H1 (cell line): ENCODE results near the gene TSPEAR. TPM values are rescaled to one million over a fixed set of nuclear protein-coding genes. Genes with fewer than 3 reads are reported as not detected.
A peak's percentile ranks its signal among the peaks of the same experiment; 100 is the strongest.
"Not testable (repeated sequence)": the region's sequence is repeated elsewhere in the genome, so short reads cannot be mapped to it uniquely, and the experiment has no call there.

Experiments used
- CTCF ChIA-PET: fragments of 300-600 bp; sonication (Branson Sonifier 250); formaldehyde crosslinking; loops from one replicate; lab custom pipeline; 2021; ENCODE audit not compliant: partially characterized antibody; lab: Charles Lee
- POLR2A ChIA-PET: fragments of 300-600 bp; sonication (Branson Sonifier 250); formaldehyde crosslinking; loops from one replicate; lab custom pipeline; 2021; ENCODE audit warnings: inconsistent platforms; ENCODE audit not compliant: partially characterized antibody; lab: Charles Lee
- DNase-seq, 2 experiments: peaks; one replicate each; pipeline versions ENCODE4 v3.0.0 to v3.0.0-alpha.2; 2010 to 2022; ENCODE audit warnings: low spot score in 2 of 2, low read depth in 1 of 2, mixed read lengths in 1 of 2
- FAIRE-seq: peaks from 2 replicates; lab custom pipeline; 2011; peaks lifted over from hg19 to GRCh38; lab: Jason Lieb, UNC
- H2AFZ ChIP-seq: 2 replicates; pipeline ENCODE4 v1.8.1; 2012; ENCODE audit warnings: low read length, inconsistent platforms
- H2AK5ac ChIP-seq: 2 replicates; pipeline ENCODE4 v1.6.1; 2013; ENCODE audit warnings: low read depth, low read length
- H2BK120ac ChIP-seq: replicated peaks from 2 replicates; pipeline ENCODE3; 2013; ENCODE audit warnings: low read depth, low read length, inconsistent platforms
- H2BK12ac ChIP-seq: 2 replicates; pipeline ENCODE4 v1.6.1; 2013; ENCODE audit warnings: low read depth, low read length
- H2BK15ac ChIP-seq: 2 replicates; pipeline ENCODE4 v1.6.1; 2013; ENCODE audit warnings: low read length
- H2BK20ac ChIP-seq: 2 replicates; pipeline ENCODE4 v1.6.1; 2013; ENCODE audit warnings: low read length
- H2BK5ac ChIP-seq: 2 replicates; pipeline ENCODE4 v1.6.1; 2013; ENCODE audit warnings: low read depth, low read length
- H3K14ac ChIP-seq: 2 replicates; pipeline ENCODE4 v1.6.1; 2013; ENCODE audit warnings: inconsistent platforms; ENCODE audit not compliant: insufficient read length
- H3K18ac ChIP-seq: 2 replicates; pipeline ENCODE4 v1.6.1; 2013; ENCODE audit warnings: low read length; ENCODE audit errors: extremely low read depth
- H3K23ac ChIP-seq: 2 replicates; pipeline ENCODE4 v1.6.1; 2013; ENCODE audit warnings: inconsistent platforms; ENCODE audit not compliant: insufficient read length
- H3K23me2 ChIP-seq: 2 replicates; pipeline ENCODE4 v1.6.1; 2013; ENCODE audit warnings: low read depth, low read length
- H3K27ac ChIP-seq: 2 replicates; pipeline ENCODE4 v1.6.1; 2011; ENCODE audit warnings: low read depth, low read length, inconsistent platforms
- H3K27me3 ChIP-seq, 4 experiments: replicated peaks in 1 of 4; 1 replicate in 1 of 4; 2 replicates in 3 of 4; pipeline versions ENCODE4 v1.6.1 to v1.8.1; 2011 to 2013; ENCODE audit warnings: low read length in 3 of 4, mild to moderate bottlenecking in 3 of 4, inconsistent platforms in 2 of 4, mixed read lengths in 2 of 4, moderate library complexity in 1 of 4; ENCODE audit not compliant: control insufficient read depth in 3 of 4, insufficient read depth in 3 of 4; ENCODE audit errors: extremely low read depth in 1 of 4
- H3K36me3 ChIP-seq, 4 experiments: 2 replicates each; pipeline versions ENCODE4 v1.6.1 to v1.8.1; 2011 to 2013; ENCODE audit warnings: mild to moderate bottlenecking in 4 of 4, low read length in 3 of 4, moderate library complexity in 2 of 4, control low read depth in 1 of 4, inconsistent platforms in 1 of 4; ENCODE audit not compliant: insufficient read depth in 4 of 4, control insufficient read depth in 2 of 4
- H3K4ac ChIP-seq: replicated peaks from 2 replicates; pipeline ENCODE3; 2013; ENCODE audit warnings: low read length, low read depth, mixed read lengths, inconsistent platforms; ENCODE audit not compliant: insufficient read length
- H3K4me1 ChIP-seq, 4 experiments: replicated peaks in 1 of 4; 1 replicate in 1 of 4; 2 replicates in 3 of 4; pipeline versions ENCODE4 v1.6.1 to v1.8.1; 2011 to 2013; ENCODE audit warnings: low read length in 3 of 4, inconsistent platforms in 2 of 4, mixed read lengths in 1 of 4; ENCODE audit not compliant: insufficient read depth in 4 of 4, control insufficient read depth in 3 of 4
- H3K4me2 ChIP-seq, 2 experiments: 2 replicates each; pipeline versions ENCODE4 v1.6.1 to v1.8.1; 2011 to 2013; ENCODE audit warnings: low read depth in 2 of 2, low read length in 2 of 2, control low read depth in 1 of 2, inconsistent platforms in 1 of 2, mild to moderate bottlenecking in 1 of 2; ENCODE audit not compliant: insufficient read depth in 1 of 2
- H3K4me3 ChIP-seq, 4 experiments: fragments of 200-600, 300-600 bp in 1 of 4; sonication (generic), shearing (Covaris generic), sonication (Bioruptor Twin) in 1 of 4; 2 replicates each; pipeline versions ENCODE4 v1.5.1 to v1.8.1; 2011 to 2016; ENCODE audit warnings: low read length in 4 of 4, low read depth in 3 of 4, control low read depth in 2 of 4, inconsistent platforms in 2 of 4, mild to moderate bottlenecking in 2 of 4, mixed read lengths in 1 of 4, moderate library complexity in 1 of 4; ENCODE audit not compliant: insufficient read depth in 2 of 4; ENCODE audit errors: extremely low read depth in 1 of 4
- H3K56ac ChIP-seq: replicated peaks from 2 replicates; pipeline ENCODE3; 2013; ENCODE audit warnings: low read depth, mild to moderate bottlenecking, mixed read lengths, low read length, inconsistent platforms; ENCODE audit not compliant: insufficient read length
- H3K79me1 ChIP-seq: 2 replicates; pipeline ENCODE4 v1.6.1; 2013; ENCODE audit warnings: low read depth, low read length, control low read depth
- H3K79me2 ChIP-seq, 2 experiments: 2 replicates each; pipeline versions ENCODE4 v1.6.1 to v1.8.1; 2012 to 2013; ENCODE audit warnings: low read length in 2 of 2, mild to moderate bottlenecking in 2 of 2, inconsistent platforms in 1 of 2; ENCODE audit not compliant: insufficient read depth in 2 of 2, control insufficient read depth in 1 of 2
- H3K9ac ChIP-seq, 4 experiments: replicated peaks in 1 of 4; 1 replicate in 1 of 4; 2 replicates in 3 of 4; pipeline versions ENCODE4 v1.6.1 to v1.8.1; 2011 to 2013; ENCODE audit warnings: low read depth in 3 of 4, low read length in 3 of 4, control low read depth in 2 of 4, mild to moderate bottlenecking in 2 of 4, moderate library complexity in 2 of 4, inconsistent platforms in 1 of 4; ENCODE audit errors: extremely low read depth in 1 of 4
- H3K9me3 ChIP-seq, 2 experiments: 2 replicates each; pipeline versions ENCODE4 v1.6.1 to v1.8.1; 2012 to 2013; ENCODE audit warnings: mild to moderate bottlenecking in 2 of 2, moderate library complexity in 2 of 2, control low read depth in 1 of 2, inconsistent platforms in 1 of 2, low read depth in 1 of 2, low read length in 1 of 2, mixed read lengths in 1 of 2; ENCODE audit not compliant: insufficient read depth in 2 of 2
- H4K20me1 ChIP-seq, 2 experiments: replicated peaks in 1 of 2; 2 replicates each; pipeline versions ENCODE3 to v1.8.1; 2011 to 2013; ENCODE audit warnings: inconsistent platforms in 2 of 2, low read length in 2 of 2, mild to moderate bottlenecking in 1 of 2; ENCODE audit not compliant: insufficient read depth in 2 of 2, control insufficient read depth in 1 of 2
- H4K5ac ChIP-seq: 2 replicates; pipeline ENCODE4 v1.6.1; 2013; ENCODE audit warnings: low read length, low read depth, mixed read lengths, inconsistent platforms; ENCODE audit not compliant: insufficient read length
- H4K8ac ChIP-seq: 2 replicates; pipeline ENCODE4 v1.8.0; 2013; ENCODE audit warnings: mild to moderate bottlenecking, moderate library complexity, low read length, inconsistent platforms; ENCODE audit not compliant: insufficient read depth; ENCODE audit errors: extremely low read depth
- H4K91ac ChIP-seq: replicated peaks from 2 replicates; pipeline ENCODE3; 2013; ENCODE audit warnings: low read length, mixed read lengths, inconsistent platforms; ENCODE audit not compliant: insufficient read length
- WGBS, 2 experiments: shearing (Covaris generic) in 1 of 2; methylation state at CpG; one replicate each; pipeline versions ENCODE4 v1.1.6 to v1.1.7; 2013 to 2015; ENCODE audit warnings: low lambda C conversion rate in 2 of 2, mixed read lengths in 2 of 2, inconsistent platforms in 1 of 2, low coverage in 1 of 2, missing lambda C conversion rate in 1 of 2; ENCODE audit not compliant: insufficient replicate concordance in 2 of 2, insufficient coverage in 1 of 2, insufficient read length in 1 of 2; ENCODE audit errors: extremely low coverage in 1 of 2, missing lambda C conversion rate in 1 of 2; 5-methylcytosine and 5-hydroxymethylcytosine counted together
- polyA plus RNA-seq, 7 experiments: library from polyadenylated mRNA; depleted of rRNA in 3 of 7; stranded (reverse) in 5 of 7; unstranded in 2 of 7; fragments of >200 nt in 5 of 7; fragments of 200-250 nt in 2 of 7; gene quantifications; 1 replicate in 5 of 7; 2 replicates in 1 of 7; 4 replicates in 1 of 7; pipeline versions ENCODE4 v1.2.1 to v1.2.3, GENCODE V29; 2011 to 2013; ENCODE audit warnings: missing spikeins in 2 of 7, mixed read lengths in 2 of 7
- total RNA-seq: library from RNA; stranded (reverse); fragmentation: NEBNext Ultra II Directional; extraction: Animal tissue kit (Norgen Biotek cat#: 25700); gene quantifications from 2 replicates; pipeline ENCODE4 v1.2.1, GENCODE V29; 2021

The TSPEAR gene
- total and polyA plus RNA-seq, 2 of the 8 experiments (the other 6 are each of a cell fraction or from before 2014, with no cell fraction given): 0.58 to 0.89 TPM

DNA sequence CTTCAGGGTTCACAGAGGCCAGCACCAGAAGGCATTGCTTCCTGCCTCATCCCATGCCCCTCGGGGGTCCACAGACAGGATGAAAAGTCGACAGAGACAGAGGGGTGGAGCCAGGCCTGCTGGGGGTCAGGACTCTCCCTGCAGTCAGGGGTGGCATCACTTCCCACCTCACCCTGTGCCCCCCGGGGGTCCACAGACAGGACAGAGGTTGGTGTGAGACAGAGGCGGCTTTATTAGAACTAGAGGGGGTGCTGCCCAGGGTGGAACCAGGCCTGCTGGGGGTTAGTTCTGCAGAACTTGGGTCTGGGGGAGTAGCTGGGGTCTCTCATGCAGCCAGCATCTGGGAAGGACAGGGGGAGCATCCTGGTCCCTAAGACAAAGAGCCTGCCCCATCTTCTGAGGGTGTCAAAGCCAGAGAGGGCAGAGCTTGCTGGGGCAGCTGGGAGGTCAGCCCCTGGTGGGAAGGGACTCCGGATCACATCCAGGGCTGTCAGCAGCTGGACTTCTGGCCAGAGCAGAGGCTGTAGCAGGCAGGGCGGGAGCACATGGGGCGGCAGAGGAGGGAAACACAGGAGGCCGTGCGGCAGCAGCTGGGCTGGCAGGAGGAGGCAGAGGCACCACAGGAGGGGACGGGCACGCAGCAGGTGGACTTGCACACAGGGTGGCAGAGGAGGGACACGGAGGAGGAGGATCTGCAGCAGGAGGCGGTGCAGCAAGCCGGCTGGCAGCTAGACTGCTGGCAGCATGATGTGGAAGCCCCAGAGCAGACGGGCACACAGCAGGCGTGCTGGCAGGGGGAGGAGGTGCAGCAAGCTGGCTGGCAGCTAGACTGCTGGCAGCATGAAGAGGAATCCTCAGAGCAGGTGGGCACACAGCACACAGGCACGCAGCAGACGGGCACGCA lies 120.2 kb downstream of the TSPEAR start:
- FAIRE-seq, H2BK5ac ChIP-seq, H2AFZ ChIP-seq, H3K56ac ChIP-seq, H3K23me2 ChIP-seq, H3K18ac ChIP-seq, H3K27ac ChIP-seq, H2BK15ac ChIP-seq, H4K8ac ChIP-seq, H2AK5ac ChIP-seq, H3K4ac ChIP-seq, H4K20me1 ChIP-seq, H2BK20ac ChIP-seq, H3K27me3 ChIP-seq, H3K4me2 ChIP-seq, POLR2A ChIA-PET, H3K9me3 ChIP-seq, H3K9ac ChIP-seq, H4K5ac ChIP-seq, H3K79me2 ChIP-seq, H3K36me3 ChIP-seq, H2BK120ac ChIP-seq, H4K91ac ChIP-seq, H3K79me1 ChIP-seq, H3K23ac ChIP-seq, H3K14ac ChIP-seq, H3K4me3 ChIP-seq: not testable (repeated sequence)
- DNase-seq: peak in 1 of 2 experiments; percentile 46
- CTCF ChIA-PET: interaction anchor here (1.6 kb wide), 1 partner anchor 168 kb away, joined by 4 read pairs; no protein-coding TSS in a partner anchor
- WGBS, 2 experiments: 88% methylated on average over 17 of the region's 19 CpGs; no CpG with 5 or more reads in 1 of the 2 experiments
- Histone ChIP-seq H3K4me1 (peaks cover 2 to 15% (median 6%) of the 10 kb centered on the region in 4 experiments), H2BK12ac (peak overlapping the region; percentile 27; the same call in 1 of the 2 replicates)
